GM12878 (cell line): Measurements from ENCODE around the gene OXA1L. TPM values are rescaled to one million over a fixed set of nuclear protein-coding genes. Genes with fewer than 3 reads are reported as not detected.

Experiments used
- CBX3 ChIP-seq: fragments of 200-600 bp; sonication (generic); IDR thresholded peaks from 2 replicates; pipeline ENCODE4 v1.6.1; 2016; ENCODE audit warnings: low read depth, borderline replicate concordance
- CEBPB ChIP-seq, 2 experiments: fragments of 150-350 bp in 1 of 2; IDR thresholded peaks; 2 replicates each; pipeline ENCODE4 v1.6.1; 2012 to 2014; ENCODE audit warnings: low read depth in 2 of 2, low read length in 2 of 2, borderline replicate concordance in 1 of 2, inconsistent platforms in 1 of 2
- EED ChIP-seq: sonication (generic); IDR thresholded peaks from 2 replicates; pipeline ENCODE4 v1.6.1; 2016; ENCODE audit warnings: antibody characterized with exemption, low read depth
- JUND ChIP-seq: IDR thresholded peaks from 2 replicates; pipeline ENCODE4 v1.6.1; 2012; ENCODE audit warnings: low read depth, mild to moderate bottlenecking, low read length, improper control_type of control experiment, moderate library complexity
- MYC ChIP-seq: IDR thresholded peaks from 2 replicates; pipeline ENCODE4 v1.6.1; 2011; ENCODE audit warnings: mild to moderate bottlenecking, low read length, moderate library complexity, inconsistent platforms; ENCODE audit not compliant: insufficient read depth, insufficient replicate concordance, insufficient read length, severe bottlenecking
- RAD51 ChIP-seq: fragments of 450-650 bp; IDR thresholded peaks from 2 replicates; pipeline ENCODE4 v1.6.1; 2016; ENCODE audit warnings: moderate library complexity, mild to moderate bottlenecking, inconsistent platforms
- SP1 ChIP-seq: IDR thresholded peaks from one replicate; pipeline ENCODE4 v1.6.1; 2011; ENCODE audit warnings: low read depth, low read length
- STAT1 ChIP-seq: fragments of 450-650 bp; conservative IDR thresholded peaks from 2 replicates; pipeline ENCODE4 v1.6.1; 2014; ENCODE audit warnings: antibody characterized with exemption, mild to moderate bottlenecking
- TCF12 ChIP-seq: IDR thresholded peaks from 2 replicates; pipeline ENCODE4 v1.6.1; 2011; ENCODE audit warnings: low read depth, mild to moderate bottlenecking, low read length
- WRNIP1 ChIP-seq: IDR thresholded peaks from 2 replicates; pipeline ENCODE4 v1.6.1; 2011; ENCODE audit warnings: low read depth, low read length, improper control_type of control experiment, borderline replicate concordance
- polyA plus RNA-seq, 11 experiments: library from polyadenylated mRNA; depleted of rRNA in 4 of 11; unstranded in 6 of 11; stranded (reverse) in 5 of 11; fragments of >200 nt; fragmentation: Nextera tagmentation in 4 of 11; fragmentation: Illumina TruSeq in 1 of 11; extraction: Ambion mirVana in 4 of 11; extraction: Trizol in 1 of 11; gene quantifications; 1 replicate in 1 of 11; 2 replicates in 10 of 11; pipeline versions ENCODE4 v1.2.1 to v1.2.3, GENCODE V29; 2011 to 2016; ENCODE audit warnings: inconsistent platforms in 2 of 11, missing spikeins in 2 of 11, low read depth in 1 of 11
- total RNA-seq, 4 experiments: library from RNA; depleted of rRNA in 3 of 4; stranded (reverse); fragments of >200 nt in 3 of 4; fragmentation: Illumina TruSeq in 1 of 4; extraction: Trizol in 1 of 4; gene quantifications; 2 replicates each; pipeline versions ENCODE4 v1.2.1 to v1.2.3, GENCODE V29; 2013 to 2021
- TF ChIP-seq, protein P1 (sequence below): fragments of 450-650 bp; IDR thresholded peaks from 2 replicates; pipeline ENCODE4 v1.6.1; 2017; ENCODE audit warnings: borderline replicate concordance
- TF ChIP-seq, protein P2 (sequence below): fragments of 450-650 bp; IDR thresholded peaks from 2 replicates; pipeline ENCODE4 v1.6.1; 2016; ENCODE audit warnings: mild to moderate bottlenecking
- TF ChIP-seq, protein P3 (sequence below), 3 experiments: IDR thresholded peaks in 2 of 3; conservative IDR thresholded peaks in 1 of 3; 2 replicates each; pipeline ENCODE4 v1.5.1; 2011; ENCODE audit warnings: low read depth in 3 of 3, low read length in 3 of 3, mild to moderate bottlenecking in 3 of 3, control low read depth in 2 of 3, moderate library complexity in 2 of 3, inconsistent platforms in 1 of 3, mixed read lengths in 1 of 3; ENCODE audit not compliant: control insufficient read depth in 2 of 3, insufficient read depth in 1 of 3; ENCODE audit errors: extremely low read depth in 1 of 3
- TF ChIP-seq, protein P4 (sequence below): IDR thresholded peaks from 2 replicates; pipeline ENCODE4 v1.6.1; 2012; ENCODE audit warnings: mild to moderate bottlenecking, low read depth, low read length
- TF ChIP-seq, protein P5 (sequence below): fragments of 450-650 bp; IDR thresholded peaks from 2 replicates; pipeline ENCODE4 v1.6.1; 2016; ENCODE audit warnings: mild to moderate bottlenecking, moderate library complexity, borderline replicate concordance

The OXA1L gene
- total and polyA plus RNA-seq, 10 of the 15 experiments (the other 5 are each of a cell fraction or from before 2014, with no cell fraction given), result 105 to 289 (median 146) TPM

DNA sequence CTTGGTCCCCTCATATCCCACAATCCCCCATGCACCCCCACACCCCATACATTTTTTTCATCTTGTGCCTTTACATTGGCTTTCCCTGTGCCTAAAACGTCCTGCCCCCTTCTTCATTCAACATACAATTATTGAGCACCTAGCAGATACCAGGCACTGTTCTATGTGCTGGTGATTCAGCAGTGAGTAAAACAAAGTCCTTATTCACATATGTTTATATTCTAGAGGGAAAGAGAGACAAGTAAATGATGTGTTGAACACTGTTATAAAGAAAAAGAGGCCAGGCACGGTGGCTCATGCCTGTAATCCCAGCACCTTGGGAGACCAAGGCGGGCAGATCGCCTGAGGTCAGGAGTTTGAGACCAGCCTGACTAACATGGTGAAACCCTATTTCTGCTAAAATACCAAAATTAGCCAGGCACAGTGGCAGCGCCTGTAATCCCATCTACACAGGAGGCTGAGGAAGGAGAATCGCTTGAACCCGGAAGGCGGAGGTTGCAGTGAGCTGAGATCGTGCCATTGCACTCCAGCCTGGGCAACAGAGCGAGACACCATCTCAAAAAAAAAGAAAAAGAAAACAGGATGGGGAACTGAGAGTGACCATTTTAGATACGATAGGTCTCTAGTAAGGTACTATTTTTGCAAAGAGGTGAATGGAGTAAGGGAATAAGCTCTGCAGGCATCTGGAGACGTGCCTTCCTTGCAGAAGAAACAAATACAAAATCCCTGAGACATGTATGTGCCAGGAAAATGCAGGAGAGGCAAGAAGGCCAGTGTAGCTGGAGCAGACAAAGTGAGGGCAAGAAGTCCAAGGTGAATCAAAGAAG is 36.6 kb downstream of the OXA1L start (continued):
- TF ChIP-seq, protein P1, sequence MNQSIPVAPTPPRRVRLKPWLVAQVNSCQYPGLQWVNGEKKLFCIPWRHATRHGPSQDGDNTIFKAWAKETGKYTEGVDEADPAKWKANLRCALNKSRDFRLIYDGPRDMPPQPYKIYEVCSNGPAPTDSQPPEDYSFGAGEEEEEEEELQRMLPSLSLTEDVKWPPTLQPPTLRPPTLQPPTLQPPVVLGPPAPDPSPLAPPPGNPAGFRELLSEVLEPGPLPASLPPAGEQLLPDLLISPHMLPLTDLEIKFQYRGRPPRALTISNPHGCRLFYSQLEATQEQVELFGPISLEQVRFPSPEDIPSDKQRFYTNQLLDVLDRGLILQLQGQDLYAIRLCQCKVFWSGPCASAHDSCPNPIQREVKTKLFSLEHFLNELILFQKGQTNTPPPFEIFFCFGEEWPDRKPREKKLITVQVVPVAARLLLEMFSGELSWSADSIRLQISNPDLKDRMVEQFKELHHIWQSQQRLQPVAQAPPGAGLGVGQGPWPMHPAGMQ, result no peak
- TF ChIP-seq JUND (no peak), WRNIP1 (no peak), CEBPB (IDR thresholded peaks at IDR 0.05; ENCODE audit: borderline replicate concordance in 1 of 2, low read depth in 2 of 2, low read length in 2 of 2) (no peak), SP1 (peak; percentile 13), EED (peak; percentile 86), RAD51 (no peak), STAT1 (0 out of 2 replicates have a peak, but pooled peaks have one; percentile 29), TCF12 (no peak), CBX3 (no peak), MYC (no peak)
- TF ChIP-seq, protein P2, sequence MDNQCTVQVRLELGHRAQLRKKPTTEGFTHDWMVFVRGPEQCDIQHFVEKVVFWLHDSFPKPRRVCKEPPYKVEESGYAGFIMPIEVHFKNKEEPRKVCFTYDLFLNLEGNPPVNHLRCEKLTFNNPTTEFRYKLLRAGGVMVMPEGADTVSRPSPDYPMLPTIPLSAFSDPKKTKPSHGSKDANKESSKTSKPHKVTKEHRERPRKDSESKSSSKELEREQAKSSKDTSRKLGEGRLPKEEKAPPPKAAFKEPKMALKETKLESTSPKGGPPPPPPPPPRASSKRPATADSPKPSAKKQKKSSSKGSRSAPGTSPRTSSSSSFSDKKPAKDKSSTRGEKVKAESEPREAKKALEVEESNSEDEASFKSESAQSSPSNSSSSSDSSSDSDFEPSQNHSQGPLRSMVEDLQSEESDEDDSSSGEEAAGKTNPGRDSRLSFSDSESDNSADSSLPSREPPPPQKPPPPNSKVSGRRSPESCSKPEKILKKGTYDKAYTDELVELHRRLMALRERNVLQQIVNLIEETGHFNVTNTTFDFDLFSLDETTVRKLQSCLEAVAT, result peak; percentile 84; the same call in 1 of the 2 replicates
- TF ChIP-seq, protein P3, sequence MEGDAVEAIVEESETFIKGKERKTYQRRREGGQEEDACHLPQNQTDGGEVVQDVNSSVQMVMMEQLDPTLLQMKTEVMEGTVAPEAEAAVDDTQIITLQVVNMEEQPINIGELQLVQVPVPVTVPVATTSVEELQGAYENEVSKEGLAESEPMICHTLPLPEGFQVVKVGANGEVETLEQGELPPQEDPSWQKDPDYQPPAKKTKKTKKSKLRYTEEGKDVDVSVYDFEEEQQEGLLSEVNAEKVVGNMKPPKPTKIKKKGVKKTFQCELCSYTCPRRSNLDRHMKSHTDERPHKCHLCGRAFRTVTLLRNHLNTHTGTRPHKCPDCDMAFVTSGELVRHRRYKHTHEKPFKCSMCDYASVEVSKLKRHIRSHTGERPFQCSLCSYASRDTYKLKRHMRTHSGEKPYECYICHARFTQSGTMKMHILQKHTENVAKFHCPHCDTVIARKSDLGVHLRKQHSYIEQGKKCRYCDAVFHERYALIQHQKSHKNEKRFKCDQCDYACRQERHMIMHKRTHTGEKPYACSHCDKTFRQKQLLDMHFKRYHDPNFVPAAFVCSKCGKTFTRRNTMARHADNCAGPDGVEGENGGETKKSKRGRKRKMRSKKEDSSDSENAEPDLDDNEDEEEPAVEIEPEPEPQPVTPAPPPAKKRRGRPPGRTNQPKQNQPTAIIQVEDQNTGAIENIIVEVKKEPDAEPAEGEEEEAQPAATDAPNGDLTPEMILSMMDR (IDR thresholded peaks at IDR 0.05 in 2 of 3, conservative IDR thresholded peaks at IDR 0.05 in 1 of 3; ENCODE audit: control insufficient read depth in 2 of 3, extremely low read depth in 1 of 3, insufficient read depth in 1 of 3, low read depth in 3 of 3, low read length in 3 of 3), result no peak
- TF ChIP-seq, protein P4, sequence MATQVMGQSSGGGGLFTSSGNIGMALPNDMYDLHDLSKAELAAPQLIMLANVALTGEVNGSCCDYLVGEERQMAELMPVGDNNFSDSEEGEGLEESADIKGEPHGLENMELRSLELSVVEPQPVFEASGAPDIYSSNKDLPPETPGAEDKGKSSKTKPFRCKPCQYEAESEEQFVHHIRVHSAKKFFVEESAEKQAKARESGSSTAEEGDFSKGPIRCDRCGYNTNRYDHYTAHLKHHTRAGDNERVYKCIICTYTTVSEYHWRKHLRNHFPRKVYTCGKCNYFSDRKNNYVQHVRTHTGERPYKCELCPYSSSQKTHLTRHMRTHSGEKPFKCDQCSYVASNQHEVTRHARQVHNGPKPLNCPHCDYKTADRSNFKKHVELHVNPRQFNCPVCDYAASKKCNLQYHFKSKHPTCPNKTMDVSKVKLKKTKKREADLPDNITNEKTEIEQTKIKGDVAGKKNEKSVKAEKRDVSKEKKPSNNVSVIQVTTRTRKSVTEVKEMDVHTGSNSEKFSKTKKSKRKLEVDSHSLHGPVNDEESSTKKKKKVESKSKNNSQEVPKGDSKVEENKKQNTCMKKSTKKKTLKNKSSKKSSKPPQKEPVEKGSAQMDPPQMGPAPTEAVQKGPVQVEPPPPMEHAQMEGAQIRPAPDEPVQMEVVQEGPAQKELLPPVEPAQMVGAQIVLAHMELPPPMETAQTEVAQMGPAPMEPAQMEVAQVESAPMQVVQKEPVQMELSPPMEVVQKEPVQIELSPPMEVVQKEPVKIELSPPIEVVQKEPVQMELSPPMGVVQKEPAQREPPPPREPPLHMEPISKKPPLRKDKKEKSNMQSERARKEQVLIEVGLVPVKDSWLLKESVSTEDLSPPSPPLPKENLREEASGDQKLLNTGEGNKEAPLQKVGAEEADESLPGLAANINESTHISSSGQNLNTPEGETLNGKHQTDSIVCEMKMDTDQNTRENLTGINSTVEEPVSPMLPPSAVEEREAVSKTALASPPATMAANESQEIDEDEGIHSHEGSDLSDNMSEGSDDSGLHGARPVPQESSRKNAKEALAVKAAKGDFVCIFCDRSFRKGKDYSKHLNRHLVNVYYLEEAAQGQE, result no peak
- TF ChIP-seq, protein P5, sequence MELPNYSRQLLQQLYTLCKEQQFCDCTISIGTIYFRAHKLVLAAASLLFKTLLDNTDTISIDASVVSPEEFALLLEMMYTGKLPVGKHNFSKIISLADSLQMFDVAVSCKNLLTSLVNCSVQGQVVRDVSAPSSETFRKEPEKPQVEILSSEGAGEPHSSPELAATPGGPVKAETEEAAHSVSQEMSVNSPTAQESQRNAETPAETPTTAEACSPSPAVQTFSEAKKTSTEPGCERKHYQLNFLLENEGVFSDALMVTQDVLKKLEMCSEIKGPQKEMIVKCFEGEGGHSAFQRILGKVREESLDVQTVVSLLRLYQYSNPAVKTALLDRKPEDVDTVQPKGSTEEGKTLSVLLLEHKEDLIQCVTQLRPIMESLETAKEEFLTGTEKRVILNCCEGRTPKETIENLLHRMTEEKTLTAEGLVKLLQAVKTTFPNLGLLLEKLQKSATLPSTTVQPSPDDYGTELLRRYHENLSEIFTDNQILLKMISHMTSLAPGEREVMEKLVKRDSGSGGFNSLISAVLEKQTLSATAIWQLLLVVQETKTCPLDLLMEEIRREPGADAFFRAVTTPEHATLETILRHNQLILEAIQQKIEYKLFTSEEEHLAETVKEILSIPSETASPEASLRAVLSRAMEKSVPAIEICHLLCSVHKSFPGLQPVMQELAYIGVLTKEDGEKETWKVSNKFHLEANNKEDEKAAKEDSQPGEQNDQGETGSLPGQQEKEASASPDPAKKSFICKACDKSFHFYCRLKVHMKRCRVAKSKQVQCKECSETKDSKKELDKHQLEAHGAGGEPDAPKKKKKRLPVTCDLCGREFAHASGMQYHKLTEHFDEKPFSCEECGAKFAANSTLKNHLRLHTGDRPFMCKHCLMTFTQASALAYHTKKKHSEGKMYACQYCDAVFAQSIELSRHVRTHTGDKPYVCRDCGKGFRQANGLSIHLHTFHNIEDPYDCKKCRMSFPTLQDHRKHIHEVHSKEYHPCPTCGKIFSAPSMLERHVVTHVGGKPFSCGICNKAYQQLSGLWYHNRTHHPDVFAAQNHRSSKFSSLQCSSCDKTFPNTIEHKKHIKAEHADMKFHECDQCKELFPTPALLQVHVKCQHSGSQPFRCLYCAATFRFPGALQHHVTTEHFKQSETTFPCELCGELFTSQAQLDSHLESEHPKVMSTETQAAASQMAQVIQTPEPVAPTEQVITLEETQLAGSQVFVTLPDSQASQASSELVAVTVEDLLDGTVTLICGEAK, result no peak
